Brain pericyte (primary cell): ENCODE results near the gene NKD2.

Experiments
- DNase-seq: peaks from one replicate; pipeline ENCODE4 v3.0.0-alpha.2; 2012; ENCODE audit warnings: low read depth, low spot score

NKD2 gene

GRCh38 chr5:1030801-1031271, 22.2 kb downstream of the NKD2 start:
- no peak for DNase-seq

GRCh38 chr5:1031306-1031959, 22.8 kb downstream of the NKD2 start:
- DNase-seq = no peak

- DNase-seq = no peak
Measured at GRCh38 chr5:1032011-1032410, 23.4 kb downstream of the NKD2 start.

GRCh38 chr5:1032551-1033027, 24.0 kb downstream of the NKD2 start:
- DNase-seq = no peak

GRCh38 chr5:1033178-1033577, 24.6 kb downstream of the NKD2 start:
- DNase-seq = no peak

GRCh38 chr5:1033606-1034420, 25.2 kb downstream of the NKD2 start:
- no peak for DNase-seq

GRCh38 chr5:1034421-1034905, 25.9 kb downstream of the NKD2 start:
- DNase-seq = no peak

- DNase-seq = no peak
Measured at GRCh38 chr5:1034986-1035385, 26.4 kb downstream of the NKD2 start.

GRCh38 chr5:1035421-1036405, 27.1 kb downstream of the NKD2 start:
- DNase-seq = no peak

- no peak for DNase-seq
Measured at GRCh38 chr5:1036504-1037122, 28.0 kb downstream of the NKD2 start.

GRCh38 chr5:1037123-1037670, 28.6 kb downstream of the NKD2 start:
- DNase-seq = no peak

GRCh38 chr5:1037671-1038416, 29.2 kb downstream of the NKD2 start:
- DNase-seq = no peak

- DNase-seq = no peak
Measured at GRCh38 chr5:1038417-1039209, 30.0 kb downstream of the NKD2 start.

- DNase-seq = no peak
Measured at GRCh38 chr5:1039210-1039548, 30.6 kb downstream of the NKD2 start.

- DNase-seq = no peak
Measured at GRCh38 chr5:1039706-1040260, 31.2 kb downstream of the NKD2 start.

GRCh38 chr5:1040571-1040970, 32.0 kb downstream of the NKD2 start:
- DNase-seq = no peak

GRCh38 chr5:1041225-1042143, 32.9 kb downstream of the NKD2 start:
- no peak for DNase-seq

GRCh38 chr5:1042626-1043025, 34.0 kb downstream of the NKD2 start:
- no peak for DNase-seq
